Muscle of leg (tissue), 11 donors: ENCODE results near the gene RTN4RL1. TPM values are rescaled to one million over a fixed set of nuclear protein-coding genes. Genes with fewer than 3 reads are reported as not detected.
"Not testable (repeated sequence)": the region's sequence is repeated elsewhere in the genome, so short reads cannot be mapped to it uniquely, and the experiment has no call there.

Experiments used
- DNase-seq: peaks from one replicate; pipeline ENCODE4 v3.0.0; 2013
- H3K27ac ChIP-seq: one replicate; pipeline ENCODE4 v1.5.1; 2013; ENCODE audit warnings: mild to moderate bottlenecking, low read length, control low read depth
- H3K27me3 ChIP-seq: one replicate; pipeline ENCODE4 v1.6.1; 2013; ENCODE audit warnings: low read length; ENCODE audit not compliant: control insufficient read depth, insufficient read depth
- H3K36me3 ChIP-seq: one replicate; pipeline ENCODE4 v1.6.1; 2013; ENCODE audit warnings: low read length; ENCODE audit not compliant: control insufficient read depth, insufficient read depth
- H3K4me1 ChIP-seq: one replicate; pipeline ENCODE4 v1.6.1; 2013; ENCODE audit warnings: low read length; ENCODE audit not compliant: control insufficient read depth, insufficient read depth
- H3K4me3 ChIP-seq: one replicate; pipeline ENCODE4 v1.5.1; 2013; ENCODE audit warnings: low read length, control low read depth
- H3K9me3 ChIP-seq: replicated peaks from 2 replicates; pipeline ENCODE4 v1.6.1; 2013; ENCODE audit warnings: low read depth, low read length; ENCODE audit not compliant: control insufficient read depth
- WGBS: methylation state at CpG from one replicate; pipeline ENCODE4 v1.1.5; 2013; ENCODE audit warnings: missing lambda C conversion rate; ENCODE audit not compliant: insufficient coverage; 5-methylcytosine and 5-hydroxymethylcytosine counted together
- polyA plus RNA-seq, 8 donors: library from polyadenylated mRNA; unstranded; fragments of 120-200 nt; gene quantifications; one replicate each; pipeline versions ENCODE4 v1.2.1 to v1.2.3, GENCODE V29; 2013; ENCODE audit warnings: inconsistent platforms in 1 of 8, low replicate concordance in 1 of 8; ENCODE audit not compliant: insufficient read length in 8 of 8, insufficient read depth in 1 of 8
- total RNA-seq: library from RNA; stranded (reverse); fragments of 120-200 nt; gene quantifications from one replicate; pipeline ENCODE4 v1.2.4, GENCODE V29; 2013

The RTN4RL1 gene
- total and polyA plus RNA-seq, 9 donors = 1.0 to 2.3 (median 1.7) TPM

- H3K36me3 ChIP-seq = peaks cover 41% of the 10 kb centered on the region
- no peaks in the 10 kb centered on the region for H3K9me3 ChIP-seq
- no peak for DNase-seq
- no peaks in the 10 kb centered on the region for H3K4me1 ChIP-seq
- no peaks in the 10 kb centered on the region for H3K27me3 ChIP-seq
- H3K27ac ChIP-seq = no peak overlapping the region
- no peak overlapping the region for H3K4me3 ChIP-seq
- WGBS = 64% methylated on average over 18 of the region's 25 CpGs
These were observed 128.7 kb downstream of the RTN4RL1 start for GRCh38 chr17:1896243-1897104.

- 94% methylated on average over 5 of the region's 11 CpGs for WGBS
- DNase-seq, H3K9me3 ChIP-seq, H3K4me3 ChIP-seq, H3K27me3 ChIP-seq, H3K27ac ChIP-seq, H3K4me1 ChIP-seq: not testable (repeated sequence)
- peaks cover 49% of the 10 kb centered on the region for H3K36me3 ChIP-seq
These were observed 129.7 kb downstream of the RTN4RL1 start for GRCh38 chr17:1895479-1895878.

GRCh38 chr17:1894753-1895339, 130.3 kb downstream of the RTN4RL1 start:
- 93% methylated on average over 5 of the region's 7 CpGs for WGBS
- no peak overlapping the region for H3K27ac ChIP-seq
- DNase-seq = no peak

GRCh38 chr17:1890758-1891450, 134.2 kb downstream of the RTN4RL1 start:
- H3K36me3 ChIP-seq = peaks cover 52% of the 10 kb centered on the region
- H3K4me1 ChIP-seq = no peaks in the 10 kb centered on the region
- WGBS = 80% methylated on average over 11 of the region's 15 CpGs
- H3K4me3 ChIP-seq = no peak overlapping the region
- no peaks in the 10 kb centered on the region for H3K27me3 ChIP-seq
- peaks cover 2% of the 10 kb centered on the region for H3K9me3 ChIP-seq
- DNase-seq = no peak
- no peak overlapping the region for H3K27ac ChIP-seq

More at GRCh38 chr17:1894753-1895339, 130.3 kb downstream of the RTN4RL1 start:
- Histone ChIP-seq H3K36me3 (peaks cover 52% of the 10 kb centered on the region), H3K27me3 (no peaks in the 10 kb centered on the region), H3K4me1 (no peaks in the 10 kb centered on the region), H3K4me3 (no peak overlapping the region), H3K9me3 (no peaks in the 10 kb centered on the region)

- no peak for DNase-seq
- Histone ChIP-seq H3K27ac (no peak overlapping the region), H3K4me3 (no peak overlapping the region), H3K27me3 (no peaks in the 10 kb centered on the region), H3K36me3 (peaks cover 62% of the 10 kb centered on the region), H3K4me1 (no peaks in the 10 kb centered on the region), H3K9me3 (peaks cover 4% of the 10 kb centered on the region)
- WGBS = 90% methylated on average over 8 of the region's 14 CpGs
These were observed 136.4 kb downstream of the RTN4RL1 start for GRCh38 chr17:1888741-1889140.

Other genes starting within 250 kb of the RTN4RL1 start
- gene SMYD4, start 195.4 kb downstream of the RTN4RL1 start, total RNA-seq = 6.9 TPM
- 1 to 10 TPM; 6.0 to 8.3 (median 6.8) TPM for gene SMYD4, start 195.4 kb downstream of the RTN4RL1 start, polyA plus RNA-seq
- gene RPA1, start 195.3 kb downstream of the RTN4RL1 start, total RNA-seq = 14.9 TPM
- gene RPA1, start 195.3 kb downstream of the RTN4RL1 start, polyA plus RNA-seq = 10 to 100 TPM; 38.2 to 71.9 (median 50.1) TPM
- 23.3 TPM for gene DPH1, start 4.8 kb upstream of the RTN4RL1 start, total RNA-seq
- 10 to 100 TPM; 23.7 to 37.0 (median 31.5) TPM for gene DPH1, start 4.8 kb upstream of the RTN4RL1 start, polyA plus RNA-seq
- 21.8 TPM for gene OVCA2, start 16.7 kb upstream of the RTN4RL1 start, total RNA-seq
- gene OVCA2, start 16.7 kb upstream of the RTN4RL1 start, polyA plus RNA-seq = 10 to 100 TPM in 7 of 8 donors, 1 to 10 TPM in 1; 8.7 to 15.0 (median 13.6) TPM
- gene HIC1, start 29.8 kb upstream of the RTN4RL1 start, total RNA-seq = 31.3 TPM
- 10 to 100 TPM; 28.1 to 60.4 (median 44.0) TPM for gene HIC1, start 29.8 kb upstream of the RTN4RL1 start, polyA plus RNA-seq